Neuron (in vitro differentiated cells): ENCODE results near the gene SLC44A2.

Experiments used
- H2AFZ ChIP-seq: one replicate; pipeline ENCODE4 v1.6.1; 2013; ENCODE audit warnings: low read depth, mild to moderate bottlenecking, inconsistent platforms, low read length, moderate library complexity
- H3K27me3 ChIP-seq: one replicate; pipeline ENCODE4 v1.6.1; 2013; ENCODE audit warnings: low read length; ENCODE audit not compliant: insufficient read depth
- H3K36me3 ChIP-seq: one replicate; pipeline ENCODE4 v1.6.1; 2013; ENCODE audit warnings: low read length; ENCODE audit not compliant: insufficient read depth
- H3K4me1 ChIP-seq: one replicate; pipeline ENCODE4 v1.6.1; 2013; ENCODE audit warnings: low read length; ENCODE audit not compliant: insufficient read depth
- H3K4me3 ChIP-seq: 2 replicates; pipeline ENCODE4 v1.5.1; 2013; ENCODE audit warnings: mild to moderate bottlenecking, low read length, moderate library complexity
- H3K9me3 ChIP-seq: one replicate; pipeline ENCODE4 v1.6.1; 2013; ENCODE audit warnings: low read length

Gene SLC44A2

GRCh38 chr19:10625762-10626138, 397 bp downstream of the SLC44A2 start:
- Histone ChIP-seq H3K27me3 (no peaks in the 10 kb centered on the region), H3K36me3 (peaks cover 32% of the 10 kb centered on the region), H3K4me1 (peaks cover 33% of the 10 kb centered on the region), H3K4me3 (peak overlapping the region; percentile 95), H3K9me3 (peaks cover 2% of the 10 kb centered on the region), H2AFZ (no peak overlapping the region)

GRCh38 chr19:10631874-10632273, 6.5 kb downstream of the SLC44A2 start:
- no peak overlapping the region for H3K4me3 ChIP-seq
- peaks cover 81% of the 10 kb centered on the region for H3K36me3 ChIP-seq
- H3K9me3 ChIP-seq, result no peaks in the 10 kb centered on the region
- H3K4me1 ChIP-seq, result peaks cover 20% of the 10 kb centered on the region
- H2AFZ ChIP-seq, result no peak overlapping the region
- H3K27me3 ChIP-seq, result no peaks in the 10 kb centered on the region

- H2AFZ ChIP-seq, result no peak overlapping the region
- H3K4me1 ChIP-seq, result peaks cover 4% of the 10 kb centered on the region
- H3K27me3 ChIP-seq, result no peaks in the 10 kb centered on the region
- H3K4me3 ChIP-seq, result no peak overlapping the region
- peaks cover 85% of the 10 kb centered on the region for H3K36me3 ChIP-seq
- no peaks in the 10 kb centered on the region for H3K9me3 ChIP-seq
Observed at GRCh38 chr19:10634430-10634829, 9.1 kb downstream of the SLC44A2 start.

- peaks cover 4% of the 10 kb centered on the region for H3K4me1 ChIP-seq
- no peaks in the 10 kb centered on the region for H3K9me3 ChIP-seq
- no peak overlapping the region for H2AFZ ChIP-seq
- H3K4me3 ChIP-seq, result no peak overlapping the region
- no peaks in the 10 kb centered on the region for H3K27me3 ChIP-seq
- peaks cover 86% of the 10 kb centered on the region for H3K36me3 ChIP-seq
Observed at GRCh38 chr19:10634963-10635362, 9.6 kb downstream of the SLC44A2 start.

GRCh38 chr19:10636304-10636972, 11.1 kb downstream of the SLC44A2 start:
- H3K27me3 ChIP-seq, result no peaks in the 10 kb centered on the region
- no peak overlapping the region for H3K4me3 ChIP-seq
- H2AFZ ChIP-seq, result no peak overlapping the region
- H3K4me1 ChIP-seq, result peaks cover 1% of the 10 kb centered on the region
- H3K36me3 ChIP-seq, result peaks cover 91% of the 10 kb centered on the region
- H3K9me3 ChIP-seq, result no peaks in the 10 kb centered on the region

GRCh38 chr19:10637894-10638293, 12.5 kb downstream of the SLC44A2 start:
- H3K9me3 ChIP-seq, result no peaks in the 10 kb centered on the region
- peaks cover 90% of the 10 kb centered on the region for H3K36me3 ChIP-seq
- no peaks in the 10 kb centered on the region for H3K4me1 ChIP-seq
- no peak overlapping the region for H3K4me3 ChIP-seq
- H3K27me3 ChIP-seq, result no peaks in the 10 kb centered on the region
- no peak overlapping the region for H2AFZ ChIP-seq

- no peak overlapping the region for H3K4me3 ChIP-seq
- peaks cover 87% of the 10 kb centered on the region for H3K36me3 ChIP-seq
- no peak overlapping the region for H2AFZ ChIP-seq
- H3K9me3 ChIP-seq, result no peaks in the 10 kb centered on the region
- H3K4me1 ChIP-seq, result peaks cover 14% of the 10 kb centered on the region
- no peaks in the 10 kb centered on the region for H3K27me3 ChIP-seq
Observed at GRCh38 chr19:10639836-10640235, 14.5 kb downstream of the SLC44A2 start.

- H3K4me3 ChIP-seq, result no peak overlapping the region
- H3K9me3 ChIP-seq, result no peaks in the 10 kb centered on the region
- H3K27me3 ChIP-seq, result no peaks in the 10 kb centered on the region
- peaks cover 14% of the 10 kb centered on the region for H3K4me1 ChIP-seq
- peaks cover 82% of the 10 kb centered on the region for H3K36me3 ChIP-seq
- H2AFZ ChIP-seq, result no peak overlapping the region
Observed at GRCh38 chr19:10640361-10640760, 15.0 kb downstream of the SLC44A2 start.

- no peak overlapping the region for H2AFZ ChIP-seq
- no peaks in the 10 kb centered on the region for H3K27me3 ChIP-seq
- peaks cover 14% of the 10 kb centered on the region for H3K4me1 ChIP-seq
- no peaks in the 10 kb centered on the region for H3K9me3 ChIP-seq
- H3K4me3 ChIP-seq, result no peak overlapping the region
- H3K36me3 ChIP-seq, result peaks cover 73% of the 10 kb centered on the region
Observed at GRCh38 chr19:10641248-10641647, 15.9 kb downstream of the SLC44A2 start.

- no peak overlapping the region for H3K4me3 ChIP-seq
- H2AFZ ChIP-seq, result no peak overlapping the region
- peaks cover 16% of the 10 kb centered on the region for H3K4me1 ChIP-seq
- no peaks in the 10 kb centered on the region for H3K27me3 ChIP-seq
- H3K9me3 ChIP-seq, result no peaks in the 10 kb centered on the region
- peaks cover 59% of the 10 kb centered on the region for H3K36me3 ChIP-seq
Observed at GRCh38 chr19:10642473-10643171, 17.3 kb downstream of the SLC44A2 start.

- Histone ChIP-seq H3K4me1 (peaks cover 16% of the 10 kb centered on the region), H3K9me3 (no peaks in the 10 kb centered on the region), H3K36me3 (peaks cover 52% of the 10 kb centered on the region), H3K27me3 (no peaks in the 10 kb centered on the region), H2AFZ (no peak overlapping the region), H3K4me3 (no peak overlapping the region)
Observed at GRCh38 chr19:10643172-10643967, 18.0 kb downstream of the SLC44A2 start.

GRCh38 chr19:10643968-10644259, 18.6 kb downstream of the SLC44A2 start:
- H3K4me3 ChIP-seq, result no peak overlapping the region
- peaks cover 48% of the 10 kb centered on the region for H3K36me3 ChIP-seq
- no peak overlapping the region for H2AFZ ChIP-seq
- H3K27me3 ChIP-seq, result no peaks in the 10 kb centered on the region
- H3K9me3 ChIP-seq, result no peaks in the 10 kb centered on the region
- H3K4me1 ChIP-seq, result peaks cover 16% of the 10 kb centered on the region

GRCh38 chr19:10644260-10645007, 19.1 kb downstream of the SLC44A2 start:
- H2AFZ ChIP-seq, result no peak overlapping the region
- H3K9me3 ChIP-seq, result no peaks in the 10 kb centered on the region
- peaks cover 43% of the 10 kb centered on the region for H3K36me3 ChIP-seq
- no peaks in the 10 kb centered on the region for H3K27me3 ChIP-seq
- no peak overlapping the region for H3K4me3 ChIP-seq
- peaks cover 16% of the 10 kb centered on the region for H3K4me1 ChIP-seq
